Ramos (cell line): ENCODE results near the gene RSPH6A.
"Not testable (repeated sequence)": the region's sequence is repeated elsewhere in the genome, so short reads cannot be mapped to it uniquely, and the experiment has no call there.

ENCODE experiments used
- in situ Hi-C: fragments of 300-500 bp; cut with MboI; formaldehyde crosslinking; loops from one replicate; pipeline ENCODE4 v1.14.3; 2022; ENCODE audit warnings: low sequenced_read_pairs; ENCODE audit not compliant: unreplicated experiment

Gene RSPH6A

DNA sequence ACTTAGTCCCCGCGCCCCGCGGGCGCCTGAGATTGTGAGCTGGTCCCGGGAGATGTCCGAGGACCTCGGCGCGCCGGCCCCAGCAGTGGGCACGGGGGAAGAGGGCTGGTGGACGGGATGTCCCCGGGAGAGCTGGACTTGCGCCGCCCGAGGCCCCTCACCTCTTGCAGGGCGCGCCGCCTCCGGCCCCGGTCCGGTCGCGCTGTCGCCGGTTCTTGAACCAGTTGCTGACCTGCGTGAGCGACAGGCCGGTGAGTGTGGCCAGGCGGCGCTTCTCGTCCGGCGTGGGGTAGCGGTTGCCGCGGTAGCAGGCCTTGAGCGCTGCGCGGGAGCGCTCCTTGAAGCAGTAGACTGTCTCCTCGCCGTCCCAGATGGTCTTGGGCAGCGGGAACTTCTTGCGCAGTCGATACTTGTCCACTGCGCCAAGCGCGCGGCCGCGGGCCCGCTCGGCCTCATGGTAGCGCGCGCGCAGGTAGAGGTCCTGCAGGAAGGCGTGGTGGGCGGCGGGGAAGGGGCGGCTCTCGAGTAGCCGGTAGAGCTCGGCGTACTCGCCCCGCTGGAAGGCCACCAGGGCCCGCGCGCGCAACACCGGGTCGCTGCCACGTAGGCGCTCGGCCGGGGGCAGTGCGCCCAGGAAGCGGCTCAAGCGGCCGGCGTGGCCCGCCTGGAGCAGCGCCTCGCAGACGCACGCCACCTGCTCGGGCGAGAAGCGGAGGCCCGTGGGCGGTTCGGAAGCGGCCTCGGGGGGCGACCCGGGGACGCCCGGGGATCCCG lies 47.0 kb downstream of the RSPH6A start:
- in situ Hi-C loops: no loop called here

DNA sequence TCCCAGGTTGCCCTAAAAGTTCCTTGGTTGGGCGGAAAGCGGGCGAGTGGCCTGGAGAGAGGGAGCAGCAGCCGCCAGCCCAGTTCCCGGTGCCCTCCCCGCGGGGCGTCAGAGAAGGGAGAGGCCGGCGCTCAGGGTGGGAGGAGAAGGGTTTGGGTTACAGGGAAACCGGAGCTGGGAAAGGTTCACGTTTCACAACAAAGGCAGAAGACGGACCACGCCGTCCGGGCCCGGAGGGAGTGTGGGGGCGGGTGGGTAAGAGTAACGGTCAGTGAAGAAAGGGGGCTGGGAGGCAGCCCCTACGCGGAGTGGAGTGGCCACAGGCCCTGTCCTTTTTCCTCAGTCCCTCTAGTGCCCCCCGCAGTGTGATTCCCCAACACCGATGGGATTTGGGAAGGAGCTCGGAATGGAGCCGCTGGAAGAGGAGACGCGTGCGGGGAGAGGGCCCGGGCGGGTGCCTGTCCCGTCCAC lies 47.7 kb downstream of the RSPH6A start:
- in situ Hi-C loops: no loop called here

DNA sequence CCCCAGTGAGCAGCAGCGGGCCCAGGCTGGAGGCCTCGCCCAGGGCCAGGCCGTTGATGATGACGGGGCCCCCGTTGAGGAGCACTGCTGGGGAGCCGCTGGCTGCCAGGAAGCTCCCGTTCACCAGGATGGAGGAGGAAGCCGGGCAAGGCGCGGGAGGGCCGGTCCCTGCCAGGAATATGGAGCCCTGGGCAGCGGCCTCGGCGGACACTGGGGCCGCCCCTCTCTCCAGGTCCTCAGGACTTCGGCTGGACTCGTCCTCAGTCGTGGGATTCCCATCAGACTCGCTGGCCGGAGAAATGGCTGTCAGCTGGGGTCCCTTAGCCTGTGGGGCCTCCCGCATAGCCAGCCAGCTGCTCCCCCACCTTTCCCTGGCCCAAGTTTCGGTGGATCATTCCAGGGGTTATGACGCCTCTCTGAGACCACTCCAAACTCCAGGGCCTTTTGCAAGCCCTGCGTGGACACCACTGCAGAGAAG lies 48.2 kb downstream of the RSPH6A start:
- in situ Hi-C loops: no loop called here

DNA sequence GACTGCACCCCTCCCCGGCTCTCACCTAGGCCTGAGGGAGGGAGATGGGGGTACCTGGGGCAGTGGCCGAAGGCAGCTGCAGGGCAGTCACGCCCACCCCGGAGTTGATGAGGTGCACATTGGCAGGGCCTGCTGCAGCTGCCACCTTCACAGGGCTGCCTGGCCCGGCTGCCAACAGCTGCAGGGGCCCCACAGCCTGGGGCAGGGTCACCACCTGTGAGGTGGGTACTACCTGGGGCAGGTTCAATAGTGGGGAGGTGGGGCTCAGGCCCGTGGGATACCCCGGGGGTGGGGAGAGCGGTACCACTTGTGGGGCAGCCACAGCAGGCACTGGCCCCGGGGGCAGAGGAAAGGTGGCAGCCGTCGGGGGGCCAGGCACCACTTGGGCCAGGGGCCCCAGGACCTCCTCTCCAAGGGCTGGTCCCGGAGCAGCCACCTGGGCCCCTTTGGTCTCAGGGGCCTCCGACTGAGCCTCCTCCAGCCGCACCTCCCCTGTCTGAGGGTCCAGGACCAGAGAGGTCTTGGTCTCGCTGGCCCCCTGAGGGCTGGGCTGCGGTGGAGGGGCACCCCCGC lies 48.7 kb downstream of the RSPH6A start:
- in situ Hi-C loops: no loop called here

DNA sequence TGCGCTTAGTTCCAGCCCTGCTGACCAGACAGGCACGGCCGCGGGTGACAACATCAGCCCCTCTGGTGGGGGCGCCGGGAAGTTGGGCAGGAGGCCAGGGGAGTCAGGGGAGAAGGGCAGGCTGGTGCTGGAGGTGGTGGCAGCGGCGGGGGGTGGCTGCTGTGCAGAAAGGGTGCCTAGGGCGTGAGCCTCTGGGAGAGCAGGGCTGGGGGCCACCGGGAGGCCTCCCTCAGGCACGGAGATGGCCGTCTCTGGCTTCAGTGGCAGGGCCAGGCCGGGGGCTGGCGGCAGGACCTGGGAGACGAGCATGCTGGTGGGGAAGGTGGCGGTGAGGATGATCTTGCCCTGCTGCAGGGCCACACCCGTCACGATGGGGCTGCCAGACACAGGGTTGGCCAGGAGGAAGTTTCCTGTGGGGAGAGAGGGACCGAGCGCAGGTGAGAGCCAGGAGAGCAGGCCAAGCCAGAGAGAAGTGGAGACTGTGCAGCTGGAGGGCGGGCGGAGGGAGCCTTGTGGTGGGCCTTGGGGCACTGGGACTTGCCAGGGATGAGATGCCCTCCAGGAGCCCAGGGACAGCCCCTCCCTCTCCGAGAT lies 49.3 kb downstream of the RSPH6A start:
- in situ Hi-C loops: no loop called here

DNA sequence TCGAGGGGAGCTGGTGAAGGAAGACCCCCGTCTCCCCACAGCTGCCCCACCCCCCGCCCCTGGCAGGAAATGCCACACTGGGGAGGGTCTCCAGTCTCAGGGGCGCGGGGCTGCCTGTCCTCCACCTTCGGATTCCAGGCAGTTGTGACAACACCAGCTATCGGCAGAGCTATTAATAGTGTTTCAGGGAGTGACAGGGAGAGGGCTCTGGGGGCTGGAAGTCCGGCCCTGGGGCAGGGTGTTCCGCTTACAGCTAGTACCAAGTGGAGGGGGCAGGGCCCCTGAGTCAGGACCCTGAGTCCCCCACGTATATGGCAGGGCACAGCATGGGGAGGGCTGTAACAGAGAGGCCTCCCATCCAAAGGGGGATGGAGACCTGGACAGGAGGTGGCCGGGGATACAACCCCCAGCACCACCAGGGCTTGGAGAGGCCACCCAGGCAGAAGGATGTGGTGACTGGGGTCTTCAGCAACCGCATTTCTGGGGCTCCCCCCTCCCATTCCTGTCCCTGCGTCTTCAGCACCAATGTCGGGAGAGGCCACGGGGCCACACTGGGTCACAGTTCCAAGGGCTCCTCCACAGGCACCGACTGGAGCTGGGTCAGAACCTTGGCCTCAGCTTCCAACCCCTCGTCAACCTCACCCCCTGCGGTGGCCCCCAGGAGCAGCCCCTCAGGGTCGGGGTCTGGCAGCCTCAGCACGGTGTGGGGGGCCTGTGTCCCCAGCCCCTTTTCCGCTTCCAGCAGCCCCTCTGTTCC lies 50.0 kb downstream of the RSPH6A start:
- in situ Hi-C loops: no loop called here

DNA sequence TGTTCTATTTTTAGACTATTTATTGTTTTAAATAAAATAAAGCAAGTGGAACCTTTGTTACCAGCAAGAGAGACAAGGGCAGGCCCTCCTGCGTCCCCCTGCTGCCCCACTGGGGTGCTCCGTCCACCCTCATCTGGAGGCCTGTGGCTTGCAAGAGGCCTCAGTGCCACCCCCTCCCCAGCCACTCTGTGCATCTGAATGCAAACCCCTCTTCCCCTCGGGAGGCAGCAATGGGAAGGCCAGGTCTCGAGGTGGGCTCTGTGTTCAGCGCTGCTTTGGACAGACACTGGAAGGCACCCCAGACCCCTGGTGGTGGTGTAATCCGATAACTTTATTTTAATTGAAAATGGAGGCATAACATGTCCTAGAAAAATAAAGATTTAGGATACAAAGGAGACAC lies 50.6 kb downstream of the RSPH6A start:
- in situ Hi-C loops: no loop called here

DNA sequence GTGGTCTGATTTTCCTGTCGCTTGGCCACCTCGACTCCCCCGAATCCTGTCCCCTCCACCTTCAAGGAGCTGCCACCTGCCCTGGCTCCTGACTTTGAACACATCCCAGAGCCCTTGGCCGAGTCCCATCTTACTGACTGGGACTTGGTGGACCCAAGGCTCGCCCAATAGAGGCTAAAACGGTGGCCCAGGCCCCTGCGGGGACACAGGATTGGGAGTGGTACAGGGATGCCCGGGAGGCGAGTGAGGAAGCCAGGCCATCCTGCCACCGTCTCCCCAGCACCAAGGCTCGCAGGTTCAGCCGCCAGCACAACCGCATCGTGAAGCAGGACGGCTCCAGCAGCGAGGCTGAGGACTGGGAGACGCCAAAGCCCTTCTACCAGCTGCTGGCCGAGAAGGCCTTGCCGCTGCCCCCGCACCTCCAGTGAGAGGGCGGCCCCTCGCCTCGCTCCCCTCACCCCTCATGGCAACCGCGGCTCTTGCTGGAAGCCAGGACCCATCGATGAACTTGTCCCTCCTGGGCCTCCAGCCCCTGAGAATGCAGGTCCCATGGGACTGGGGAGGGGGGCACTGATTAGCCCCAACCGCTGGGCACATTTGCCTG lies 51.3 kb downstream of the RSPH6A start:
- in situ Hi-C loops: no loop called here

DNA sequence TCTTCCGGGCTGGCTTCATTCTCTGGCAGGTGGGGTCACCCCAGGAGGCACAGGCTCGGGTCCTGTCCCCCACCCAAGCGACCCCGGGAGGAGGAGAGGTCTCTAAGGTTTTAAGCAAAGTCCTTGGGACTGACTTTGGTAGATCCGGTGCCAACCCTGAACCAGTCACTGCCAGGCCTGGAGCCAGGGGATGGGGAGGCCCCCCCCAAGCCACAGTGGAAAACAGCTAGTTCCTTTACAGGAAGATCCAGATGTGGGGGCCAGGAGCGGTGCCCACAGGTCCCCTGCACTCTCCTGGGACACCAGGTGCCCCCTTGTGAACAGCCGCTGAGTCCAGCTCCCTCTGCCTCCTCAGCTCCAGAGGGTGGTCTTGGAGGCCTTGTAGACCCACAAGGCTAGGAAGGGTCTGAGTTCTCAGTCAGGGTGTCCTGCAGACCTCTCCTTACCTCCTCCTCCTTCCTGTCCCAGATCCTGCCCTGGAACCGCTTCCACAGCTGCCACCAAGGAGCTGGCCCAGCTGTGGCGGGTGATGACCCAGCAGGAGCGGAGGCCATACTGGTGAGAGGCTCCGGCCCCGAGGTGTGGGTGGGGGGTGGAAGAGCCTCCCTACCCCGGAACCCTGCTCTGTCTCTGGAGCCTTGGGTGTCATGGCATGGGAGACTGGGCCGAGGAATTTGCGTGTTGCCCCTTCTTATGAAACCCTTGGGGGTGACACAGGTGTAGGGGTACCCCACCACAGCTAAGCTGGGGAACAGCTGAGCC lies 52.1 kb downstream of the RSPH6A start:
- in situ Hi-C loops: no loop called here

DNA sequence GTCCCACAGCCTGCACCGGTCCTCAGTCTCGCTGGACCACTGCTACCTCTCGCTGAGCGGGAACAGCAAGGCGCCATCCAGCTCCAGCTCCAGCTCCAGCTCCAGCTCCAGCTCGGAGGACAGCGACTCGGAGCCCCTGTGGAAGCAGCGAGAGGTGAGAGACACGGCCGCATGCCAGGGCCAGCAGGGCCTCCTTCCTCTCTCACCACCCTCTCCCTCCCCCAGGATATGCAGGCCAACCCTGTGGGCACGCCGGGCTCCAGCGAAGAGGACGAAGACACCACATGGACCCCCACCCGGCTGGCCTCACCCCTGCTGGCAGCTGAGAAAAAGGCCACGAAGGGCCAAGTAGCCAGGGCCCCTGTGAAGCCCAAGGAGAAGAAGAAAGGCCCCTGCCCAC lies 53.4 kb downstream of the RSPH6A start:
- in situ Hi-C loops: no loop called here

DNA sequence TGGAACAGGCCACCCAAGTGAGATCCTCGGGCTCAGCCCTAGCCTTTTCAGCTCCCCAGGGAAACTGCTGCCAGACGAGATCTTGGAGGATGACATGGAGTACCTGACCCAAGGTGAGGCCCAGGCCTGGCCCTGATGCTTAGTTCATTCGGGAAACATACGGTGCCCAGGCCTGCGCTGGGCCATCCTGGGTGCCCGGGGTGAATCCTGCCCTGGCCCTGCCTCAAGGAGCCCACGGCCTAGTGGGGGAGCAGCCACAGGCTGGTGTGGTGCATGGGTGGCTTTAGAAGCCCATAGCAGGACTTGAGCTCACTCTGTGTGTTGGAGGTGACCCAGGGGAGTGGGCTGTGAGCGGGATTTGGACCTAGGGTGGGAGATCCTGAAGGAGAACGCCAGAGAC lies 56.2 kb downstream of the RSPH6A start:
- in situ Hi-C loops: no loop called here

DNA sequence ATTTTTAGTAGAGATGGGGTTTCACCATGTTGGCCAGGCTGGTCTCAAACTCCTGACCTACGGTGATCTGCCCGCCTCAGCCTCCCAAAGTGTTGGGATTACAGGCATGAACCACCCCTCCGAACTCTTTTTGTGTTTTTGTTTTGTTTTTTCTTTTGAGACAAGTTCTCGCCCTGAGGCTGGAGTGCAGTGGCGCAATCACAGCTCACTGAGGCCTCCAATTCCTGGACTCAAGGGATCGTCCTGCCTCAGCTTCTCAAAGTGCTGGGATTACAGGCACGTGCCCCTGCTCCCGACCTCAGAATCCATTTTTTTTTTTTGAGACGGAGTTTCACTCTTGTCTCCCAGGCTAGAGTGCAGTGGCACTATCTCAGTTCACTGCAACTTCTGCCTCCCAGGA lies 57.4 kb downstream of the RSPH6A start:
- in situ Hi-C loops: no loop called here

DNA sequence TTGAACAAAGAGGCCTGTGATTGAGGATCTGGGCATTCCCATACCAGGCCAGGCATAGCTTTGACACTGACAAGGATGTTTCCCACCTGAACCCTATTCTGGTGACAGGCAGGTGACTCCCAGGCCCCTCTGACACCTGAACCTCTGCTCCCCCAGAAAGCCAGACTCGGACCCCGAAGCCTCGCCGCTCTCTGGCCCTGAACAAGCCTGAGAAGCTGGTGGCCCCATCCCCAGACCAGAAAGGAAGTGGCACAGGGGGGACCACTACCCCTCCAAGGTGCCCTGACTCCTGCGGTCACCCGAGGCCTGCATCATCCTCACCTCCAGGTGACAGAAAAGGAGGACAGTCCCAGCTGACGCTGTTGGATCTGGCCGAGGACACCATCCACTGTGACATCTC lies 60.8 kb downstream of the RSPH6A start:
- in situ Hi-C loops: no loop called here

DNA sequence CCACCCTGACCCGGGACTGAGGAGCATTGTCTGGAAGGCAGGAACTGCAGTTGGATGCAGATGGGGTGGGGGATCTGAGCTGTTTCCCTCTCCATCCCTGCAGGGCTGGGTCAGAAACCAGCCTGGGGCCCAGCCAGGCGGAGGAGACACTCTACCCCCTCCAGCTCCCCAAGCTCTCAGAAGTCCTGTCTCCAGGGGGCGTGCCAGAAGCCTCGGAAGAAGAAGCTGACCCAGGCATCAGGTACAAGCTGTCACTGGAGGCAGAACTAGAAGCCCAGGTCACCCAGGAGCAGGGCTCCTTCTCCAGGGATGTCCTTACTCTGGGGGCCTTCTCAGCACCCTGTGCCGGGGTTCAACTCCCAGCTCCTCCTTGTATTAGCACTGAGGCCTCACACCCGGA lies 61.6 kb downstream of the RSPH6A start:
- in situ Hi-C loops: no loop called here

DNA sequence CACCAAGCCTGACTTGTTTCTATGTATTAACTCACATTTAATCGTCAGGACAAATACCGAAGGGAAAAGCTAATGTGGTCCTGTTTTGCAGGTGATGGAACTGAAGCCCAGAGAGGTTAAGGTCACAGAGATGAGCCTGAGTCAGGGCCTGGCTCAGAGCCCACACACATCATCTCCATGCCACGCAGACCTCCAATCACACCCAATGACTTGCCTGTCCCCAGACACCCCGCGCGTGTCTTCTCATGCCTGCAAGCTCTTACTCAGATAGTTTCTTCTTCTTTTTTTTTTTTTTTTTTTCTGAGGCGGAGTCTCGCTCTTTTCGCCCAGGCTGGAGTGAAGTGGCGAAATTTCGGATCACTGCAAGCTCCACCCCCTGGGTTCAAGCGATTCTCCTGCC lies 62.5 kb downstream of the RSPH6A start:
- in situ Hi-C loops: no loop called here

DNA sequence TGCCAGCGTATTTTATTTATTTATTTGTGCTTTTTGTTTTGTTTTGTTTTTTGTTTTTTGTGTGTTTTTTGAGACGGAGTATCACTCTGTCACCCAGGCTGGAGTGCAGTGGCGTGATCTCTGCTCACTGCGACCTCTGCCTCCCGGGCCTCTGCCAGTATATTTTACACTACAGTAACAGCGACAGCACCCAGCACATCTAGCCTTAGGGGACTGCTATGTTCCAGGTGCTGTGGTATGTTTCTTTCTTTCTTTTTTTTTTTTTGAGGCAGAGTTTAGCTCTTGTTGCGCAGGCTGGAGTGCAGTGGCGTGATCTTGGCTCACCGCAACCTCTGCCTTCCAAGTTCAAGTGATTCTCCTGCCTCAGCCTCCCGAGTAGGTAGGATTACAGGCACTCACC lies 63.6 kb downstream of the RSPH6A start:
- in situ Hi-C loops: not testable (repeated sequence)

DNA sequence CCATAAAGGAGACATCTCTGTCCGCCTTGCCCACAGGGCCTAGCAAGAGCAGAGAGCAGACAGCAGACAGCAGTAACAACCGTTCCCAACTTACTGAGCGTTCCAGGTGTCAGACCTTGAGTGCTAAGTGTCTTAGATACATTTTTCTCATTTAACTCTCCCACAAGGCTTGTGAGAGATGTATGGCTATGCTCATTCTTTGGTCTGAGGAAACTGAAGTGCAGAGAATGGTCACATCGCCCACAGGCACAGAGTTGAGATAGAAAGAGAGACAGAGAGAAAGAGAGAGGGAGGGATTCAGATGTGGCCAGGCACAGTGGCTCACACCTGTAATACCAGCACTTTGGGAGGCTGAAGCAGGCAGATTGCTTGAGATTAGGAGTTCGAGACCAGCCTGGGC lies 67.6 kb downstream of the RSPH6A start:
- in situ Hi-C loops: no loop called here

DNA sequence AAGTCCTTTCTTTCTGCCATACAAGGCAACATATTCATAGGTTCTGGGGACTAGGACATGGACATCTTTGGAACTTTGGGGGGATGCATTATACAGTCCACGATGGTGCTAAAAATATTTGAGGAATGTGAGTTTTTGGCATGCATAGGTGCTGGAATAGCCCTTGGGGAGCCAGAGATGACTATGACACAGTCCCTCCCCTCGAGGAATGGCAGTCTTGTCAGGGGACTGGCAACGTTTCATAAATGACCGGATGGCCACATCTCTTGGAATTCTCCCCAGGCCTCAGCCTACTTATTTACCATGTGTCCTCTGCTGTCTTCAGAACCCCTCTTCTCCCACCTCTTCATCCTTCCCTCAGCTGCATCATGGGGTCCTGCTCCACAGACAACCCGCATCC lies 68.2 kb downstream of the RSPH6A start:
- in situ Hi-C loops: no loop called here
